NT2/D1 (cell line): ENCODE measurements around the gene NHLH1.

Experiments used
- DNase-seq: peaks from one replicate; pipeline ENCODE4 v3.0.0-alpha.2; 2011; ENCODE audit warnings: low read depth, low spot score
- H3K27me3 ChIP-seq: 2 replicates; pipeline ENCODE4 v1.6.0; 2011; ENCODE audit warnings: mild to moderate bottlenecking; ENCODE audit not compliant: insufficient read length, insufficient read depth
- H3K36me3 ChIP-seq: 2 replicates; pipeline ENCODE4 v1.6.1; 2011; ENCODE audit warnings: mild to moderate bottlenecking, low read length, mixed read lengths; ENCODE audit not compliant: insufficient read depth, insufficient read length
- H3K4me1 ChIP-seq: 2 replicates; pipeline ENCODE4 v1.5.1; 2011; ENCODE audit not compliant: insufficient read depth, insufficient read length
- H3K4me3 ChIP-seq: 2 replicates; pipeline ENCODE4 v1.5.1; 2011; ENCODE audit warnings: low read depth; ENCODE audit not compliant: insufficient read length
- H3K9ac ChIP-seq: 2 replicates; pipeline ENCODE4 v1.6.0; 2011; ENCODE audit warnings: low read depth; ENCODE audit not compliant: insufficient read length
- H3K9me3 ChIP-seq: 2 replicates; pipeline ENCODE4 v1.5.1; 2011; ENCODE audit warnings: mild to moderate bottlenecking, low read length; ENCODE audit not compliant: insufficient read depth
- SUZ12 ChIP-seq: IDR thresholded peaks from 2 replicates; pipeline ENCODE4 v1.6.1; 2011; ENCODE audit not compliant: insufficient read length, insufficient read depth; ENCODE audit errors: extremely low read depth
- YY1 ChIP-seq: IDR thresholded peaks from 2 replicates; pipeline ENCODE4 v1.6.1; 2011; ENCODE audit not compliant: insufficient read length, insufficient read depth
- ZNF274 ChIP-seq: IDR thresholded peaks from 2 replicates; pipeline ENCODE4 v1.6.1; 2011; ENCODE audit warnings: mild to moderate bottlenecking, low read depth, low read length

The NHLH1 gene

GRCh38 chr1:160408864-160409263 lies 42.0 kb downstream of the NHLH1 start:
- peaks cover 43% of the 10 kb centered on the region for H3K4me1 ChIP-seq
- TF ChIP-seq ZNF274 (no peak), YY1 (no peak), SUZ12 (no peak)
- H3K27me3 ChIP-seq, result no peaks in the 10 kb centered on the region
- H3K9ac ChIP-seq, result peak overlapping the region; percentile 58
- DNase-seq, result no peak
- no peaks in the 10 kb centered on the region for H3K9me3 ChIP-seq
- H3K4me3 ChIP-seq, result no peak overlapping the region
- peaks cover 60% of the 10 kb centered on the region for H3K36me3 ChIP-seq

- H3K9me3 ChIP-seq, result no peaks in the 10 kb centered on the region
- peak overlapping the region; percentile 58 for H3K9ac ChIP-seq
- H3K27me3 ChIP-seq, result no peaks in the 10 kb centered on the region
- DNase-seq, result no peak
- TF ChIP-seq SUZ12, result no peak
- no peak for TF ChIP-seq YY1
- no peak for TF ChIP-seq ZNF274
- no peak overlapping the region for H3K4me3 ChIP-seq
- peaks cover 43% of the 10 kb centered on the region for H3K4me1 ChIP-seq
- H3K36me3 ChIP-seq, result peaks cover 55% of the 10 kb centered on the region
Observed at GRCh38 chr1:160409486-160409885, 42.6 kb downstream of the NHLH1 start.

- H3K36me3 ChIP-seq, result peaks cover 55% of the 10 kb centered on the region
- H3K27me3 ChIP-seq, result no peaks in the 10 kb centered on the region
- no peak overlapping the region for H3K4me3 ChIP-seq
- H3K9me3 ChIP-seq, result no peaks in the 10 kb centered on the region
- DNase-seq, result peak; percentile 50
- TF ChIP-seq YY1 (no peak), SUZ12 (no peak), ZNF274 (no peak)
- H3K4me1 ChIP-seq, result peaks cover 39% of the 10 kb centered on the region
- H3K9ac ChIP-seq, result peak overlapping the region; percentile 45
Observed at GRCh38 chr1:160410406-160411005, 43.6 kb downstream of the NHLH1 start.

DNA sequence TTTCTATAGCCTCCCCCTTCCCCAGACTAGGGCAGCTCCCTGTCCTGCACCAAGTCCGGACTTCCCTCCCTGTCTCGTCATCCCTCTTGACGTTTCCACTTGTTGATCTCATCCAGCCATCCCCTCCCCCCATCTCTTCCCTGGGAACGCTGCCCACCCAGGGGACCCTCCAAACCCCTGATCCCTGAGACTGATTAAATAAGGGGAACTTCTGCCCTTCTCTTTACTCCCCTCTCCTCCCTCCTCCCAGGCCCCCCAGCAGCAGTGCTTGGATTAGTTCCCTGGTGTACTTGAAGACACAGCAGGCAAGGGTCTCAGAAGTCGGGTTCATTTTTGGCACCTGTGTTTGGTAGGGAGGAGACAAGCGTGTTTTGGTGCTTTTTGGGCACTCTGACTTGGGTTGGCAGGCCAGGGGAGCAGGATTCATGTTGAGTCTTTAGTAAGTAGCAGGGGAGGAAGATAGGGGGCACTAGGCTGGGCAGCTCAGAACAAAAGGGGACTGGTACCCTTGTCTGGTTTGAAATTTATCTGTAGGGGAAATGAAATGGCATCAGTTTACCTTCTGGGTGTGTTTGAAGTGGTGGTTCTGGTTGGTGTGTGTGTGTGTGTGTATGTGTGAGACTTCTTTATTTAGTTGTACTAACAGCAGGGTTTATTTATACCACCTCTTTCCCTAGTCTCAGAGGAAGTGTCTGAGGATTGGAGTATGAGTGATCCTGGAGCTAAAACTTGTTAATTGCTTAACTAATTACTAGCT lies 44.6 kb downstream of the NHLH1 start:
- DNase-seq, result no peak
- Histone ChIP-seq H3K4me3 (no peak overlapping the region), H3K27me3 (no peaks in the 10 kb centered on the region), H3K4me1 (peaks cover 37% of the 10 kb centered on the region), H3K9me3 (no peaks in the 10 kb centered on the region), H3K9ac (no peak overlapping the region), H3K36me3 (peaks cover 59% of the 10 kb centered on the region)
- TF ChIP-seq SUZ12, result no peak
- TF ChIP-seq YY1, result no peak
- TF ChIP-seq ZNF274, result no peak

DNA sequence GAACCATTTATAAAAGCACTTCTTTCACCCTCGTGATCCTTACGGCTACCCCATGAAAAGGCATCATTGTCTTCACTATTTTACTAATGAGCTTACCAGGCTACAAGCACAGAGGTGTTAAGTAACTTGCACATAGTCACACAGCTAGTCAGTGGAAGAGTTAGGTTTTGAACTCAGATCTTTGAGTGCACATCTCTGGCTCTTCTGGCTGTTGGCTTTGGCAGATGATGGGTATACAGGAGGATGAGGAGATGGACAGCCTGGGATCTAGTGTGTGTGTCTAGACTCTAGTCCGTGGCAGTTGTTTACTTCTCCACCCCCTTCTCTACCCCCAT lies 45.1 kb downstream of the NHLH1 start:
- H3K9ac ChIP-seq, result no peak overlapping the region
- no peak overlapping the region for H3K4me3 ChIP-seq
- no peak for DNase-seq
- H3K36me3 ChIP-seq, result peaks cover 61% of the 10 kb centered on the region
- TF ChIP-seq ZNF274 (no peak), SUZ12 (no peak), YY1 (no peak)
- no peaks in the 10 kb centered on the region for H3K27me3 ChIP-seq
- H3K4me1 ChIP-seq, result peaks cover 35% of the 10 kb centered on the region
- H3K9me3 ChIP-seq, result no peaks in the 10 kb centered on the region

DNA sequence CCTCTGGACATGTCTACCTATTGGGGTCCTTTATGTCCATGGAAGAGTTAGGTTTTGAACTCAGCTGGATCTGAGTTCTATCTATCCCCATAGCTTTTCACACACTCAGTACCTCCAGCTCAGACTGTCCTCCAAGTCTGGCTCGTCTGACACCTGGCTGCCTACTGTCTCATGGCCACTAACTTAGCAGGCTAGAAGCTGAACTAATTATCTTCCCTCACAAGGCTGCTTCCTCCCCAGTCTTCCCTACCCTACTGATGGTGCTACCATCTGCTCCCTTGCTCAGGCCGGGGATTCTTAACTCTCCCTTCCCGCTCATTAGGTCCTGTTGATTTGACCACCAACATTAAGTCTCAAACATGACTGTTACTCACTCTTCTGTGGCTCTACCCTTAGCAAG lies 46.8 kb downstream of the NHLH1 start:
- Histone ChIP-seq H3K9me3 (no peaks in the 10 kb centered on the region), H3K9ac (no peak overlapping the region), H3K4me1 (peaks cover 21% of the 10 kb centered on the region), H3K27me3 (no peaks in the 10 kb centered on the region), H3K4me3 (no peak overlapping the region), H3K36me3 (peaks cover 67% of the 10 kb centered on the region)
- TF ChIP-seq SUZ12 (no peak), ZNF274 (no peak), YY1 (no peak)
- no peak for DNase-seq

GRCh38 chr1:160414881-160415280 lies 48.0 kb downstream of the NHLH1 start:
- no peak for DNase-seq
- Histone ChIP-seq H3K4me3 (no peak overlapping the region), H3K9ac (no peak overlapping the region), H3K27me3 (no peaks in the 10 kb centered on the region), H3K9me3 (no peaks in the 10 kb centered on the region), H3K36me3 (peaks cover 67% of the 10 kb centered on the region), H3K4me1 (peaks cover 9% of the 10 kb centered on the region)
- no peak for TF ChIP-seq YY1
